GM21737 (cell line): ENCODE measurements around the gene PCDHGB4.
"Not testable (repeated sequence)": the region's sequence is repeated elsewhere in the genome, so short reads cannot be mapped to it uniquely, and the experiment has no call there.

ENCODE experiments used
- ATAC-seq: cut with Tn5 transposase; IDR thresholded peaks from one replicate; pipeline ENCODE4 v1.9.1; 2021; ENCODE audit warnings: mild to moderate bottlenecking, moderate library complexity; ENCODE audit not compliant: unreplicated experiment

Gene PCDHGB4

GRCh38 chr5:141387557-141388311 lies at the start of gene PCDHGB4:
Gene PCDHGB4, plus strand, starts transcription at chr5:141387698. Its CDS starts 187 bp downstream, at chr5:141387885.
- not testable (repeated sequence) for ATAC-seq

GRCh38 chr5:141338538-141339306 lies 48.8 kb upstream of the PCDHGB4 start, which contains the start of gene PCDHGA2:
Gene PCDHGA2, plus strand, starts transcription at chr5:141338760.
- ATAC-seq: no peak

GRCh38 chr5:141340781-141341354 lies 46.6 kb upstream of the PCDHGB4 start:
- not testable (repeated sequence) for ATAC-seq

- ATAC-seq: no peak
Observed at GRCh38 chr5:141342773-141343172, 44.7 kb upstream of the PCDHGB4 start.

- no peak for ATAC-seq
Observed at GRCh38 chr5:141343242-141343952, 44.1 kb upstream of the PCDHGB4 start, which contains the start of gene PCDHGA3. Gene PCDHGA3, plus strand, starts transcription at chr5:141343829. Its CDS starts 205 bp downstream, at chr5:141344034.

GRCh38 chr5:141343953-141344463 lies 43.5 kb upstream of the PCDHGB4 start:
- no peak for ATAC-seq

- no peak for ATAC-seq
Observed at GRCh38 chr5:141345327-141345726, 42.2 kb upstream of the PCDHGB4 start.

- not testable (repeated sequence) for ATAC-seq
Observed at GRCh38 chr5:141346017-141346416, 41.5 kb upstream of the PCDHGB4 start.

- no peak for ATAC-seq
Observed at GRCh38 chr5:141349917-141350619, 37.4 kb upstream of the PCDHGB4 start, which contains the start of gene PCDHGB1. Gene PCDHGB1, plus strand, starts transcription at chr5:141350099. Its CDS starts 162 bp downstream, at chr5:141350261.

GRCh38 chr5:141351591-141351990 lies 35.9 kb upstream of the PCDHGB4 start:
- no peak for ATAC-seq

- ATAC-seq: no peak
Observed at GRCh38 chr5:141354900-141355469, 32.5 kb upstream of the PCDHGB4 start, which contains the start of gene PCDHGA4. Gene PCDHGA4, plus strand, starts transcription at chr5:141355021. Its CDS starts 87 bp downstream, at chr5:141355108.

- no peak for ATAC-seq
Observed at GRCh38 chr5:141355641-141356040, 31.9 kb upstream of the PCDHGB4 start.

GRCh38 chr5:141356133-141356532 lies 31.4 kb upstream of the PCDHGB4 start:
- no peak for ATAC-seq

GRCh38 chr5:141356950-141357349 lies 30.5 kb upstream of the PCDHGB4 start:
- no peak for ATAC-seq

- ATAC-seq: no peak
Observed at GRCh38 chr5:141359790-141360426, 27.6 kb upstream of the PCDHGB4 start, which contains the start of gene PCDHGB2. Gene PCDHGB2, plus strand, starts transcription at chr5:141359994. Its CDS starts 142 bp downstream, at chr5:141360136.

GRCh38 chr5:141360685-141361084 lies 26.8 kb upstream of the PCDHGB4 start:
- no peak for ATAC-seq

GRCh38 chr5:141362719-141363118 lies 24.8 kb upstream of the PCDHGB4 start:
- ATAC-seq: no peak

- no peak for ATAC-seq
Observed at GRCh38 chr5:141363952-141364660, 23.4 kb upstream of the PCDHGB4 start, which contains the start of gene PCDHGA5. Gene PCDHGA5, plus strand, starts transcription at chr5:141364162. Its CDS starts 169 bp downstream, at chr5:141364331.
